Astrocyte of the spinal cord (primary cell): ENCODE data around the gene SLC40A1.
"Not testable (repeated sequence)": the region's sequence is repeated elsewhere in the genome, so short reads cannot be mapped to it uniquely, and the experiment has no call there.

Experiments used
- DNase-seq: peaks from one replicate; pipeline ENCODE4 v3.0.0; 2011; ENCODE audit warnings: low read depth, low spot score
- H3K4me3 ChIP-seq: 2 replicates; pipeline ENCODE4 v1.5.1; 2011; ENCODE audit warnings: low read depth, mild to moderate bottlenecking, low read length, moderate library complexity
- in situ Hi-C: cut with HindIII; loops from 2 replicates; pipeline ENCODE4 v1.10.0; 2017; ENCODE audit warnings: low sequenced_read_pairs
- TF ChIP-seq, protein P1 (sequence below): IDR thresholded peaks from 2 replicates; pipeline ENCODE4 v1.5.1; 2012; ENCODE audit warnings: low read depth, mild to moderate bottlenecking, low read length, inconsistent platforms

The SLC40A1 gene

GRCh38 chr2:189610700-189611099 lies 30.1 kb upstream of the SLC40A1 start:
- no peak for DNase-seq
- TF ChIP-seq, protein P1, sequence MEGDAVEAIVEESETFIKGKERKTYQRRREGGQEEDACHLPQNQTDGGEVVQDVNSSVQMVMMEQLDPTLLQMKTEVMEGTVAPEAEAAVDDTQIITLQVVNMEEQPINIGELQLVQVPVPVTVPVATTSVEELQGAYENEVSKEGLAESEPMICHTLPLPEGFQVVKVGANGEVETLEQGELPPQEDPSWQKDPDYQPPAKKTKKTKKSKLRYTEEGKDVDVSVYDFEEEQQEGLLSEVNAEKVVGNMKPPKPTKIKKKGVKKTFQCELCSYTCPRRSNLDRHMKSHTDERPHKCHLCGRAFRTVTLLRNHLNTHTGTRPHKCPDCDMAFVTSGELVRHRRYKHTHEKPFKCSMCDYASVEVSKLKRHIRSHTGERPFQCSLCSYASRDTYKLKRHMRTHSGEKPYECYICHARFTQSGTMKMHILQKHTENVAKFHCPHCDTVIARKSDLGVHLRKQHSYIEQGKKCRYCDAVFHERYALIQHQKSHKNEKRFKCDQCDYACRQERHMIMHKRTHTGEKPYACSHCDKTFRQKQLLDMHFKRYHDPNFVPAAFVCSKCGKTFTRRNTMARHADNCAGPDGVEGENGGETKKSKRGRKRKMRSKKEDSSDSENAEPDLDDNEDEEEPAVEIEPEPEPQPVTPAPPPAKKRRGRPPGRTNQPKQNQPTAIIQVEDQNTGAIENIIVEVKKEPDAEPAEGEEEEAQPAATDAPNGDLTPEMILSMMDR, result no peak
- in situ Hi-C loops, result no loop called here
- H3K4me3 ChIP-seq, result no peak overlapping the region

DNA sequence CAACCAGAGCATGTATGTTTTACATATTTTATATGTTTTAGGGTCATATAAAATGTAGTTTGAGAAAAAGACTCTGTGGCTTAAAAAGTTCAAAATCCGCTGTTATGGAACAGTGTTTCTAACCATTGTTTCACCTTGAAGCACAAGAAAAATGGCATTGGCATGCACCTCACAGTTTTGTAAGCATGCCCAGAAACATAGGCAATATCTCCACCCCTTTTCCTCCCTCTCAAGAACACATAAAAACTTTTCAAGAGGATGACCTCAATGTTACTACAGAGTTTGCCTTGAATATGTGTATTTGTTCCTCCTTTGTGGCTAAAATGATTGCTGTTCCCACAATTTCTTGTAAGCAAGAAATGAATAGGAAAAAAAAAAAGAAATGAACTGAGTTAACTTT lies 29.3 kb upstream of the SLC40A1 start:
- TF ChIP-seq, protein P1, result no peak
- DNase-seq, result no peak
- in situ Hi-C loops, result no loop called here
- H3K4me3 ChIP-seq, result no peak overlapping the region

- H3K4me3 ChIP-seq, result no peak overlapping the region
- DNase-seq, result no peak
- TF ChIP-seq, protein P1, result no peak
- in situ Hi-C loops, result no loop called here
These were observed 28.8 kb upstream of the SLC40A1 start for GRCh38 chr2:189609423-189609816.

- no peak for DNase-seq
- TF ChIP-seq, protein P1, result no peak
- no peak overlapping the region for H3K4me3 ChIP-seq
- in situ Hi-C loops, result no loop called here
These were observed 28.3 kb upstream of the SLC40A1 start for GRCh38 chr2:189608795-189609422.

GRCh38 chr2:189608170-189608569 lies 27.6 kb upstream of the SLC40A1 start:
- no peak overlapping the region for H3K4me3 ChIP-seq
- DNase-seq, result no peak
- TF ChIP-seq, protein P1, result no peak
- in situ Hi-C loops, result no loop called here

DNA sequence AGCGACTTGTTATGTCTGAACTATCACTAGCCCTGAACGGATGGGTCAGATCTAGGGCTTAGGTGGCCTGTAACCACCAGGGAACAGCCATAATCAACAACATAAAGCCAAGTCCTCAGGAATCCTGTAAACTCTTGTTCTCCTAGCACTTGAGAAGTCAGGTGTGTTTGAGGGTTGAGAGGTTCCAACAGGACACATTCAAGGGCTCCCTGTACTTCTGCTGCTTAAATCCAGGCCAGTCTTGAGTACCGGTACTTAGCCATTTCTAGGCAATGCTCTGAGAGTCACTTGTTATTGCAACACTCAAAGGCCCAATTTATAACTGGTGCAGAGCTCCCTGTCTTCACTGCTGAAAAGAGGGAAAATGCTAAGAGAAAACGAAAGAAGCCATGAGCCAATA lies 21.6 kb upstream of the SLC40A1 start:
- in situ Hi-C loops, result no loop called here
- DNase-seq, result no peak

DNA sequence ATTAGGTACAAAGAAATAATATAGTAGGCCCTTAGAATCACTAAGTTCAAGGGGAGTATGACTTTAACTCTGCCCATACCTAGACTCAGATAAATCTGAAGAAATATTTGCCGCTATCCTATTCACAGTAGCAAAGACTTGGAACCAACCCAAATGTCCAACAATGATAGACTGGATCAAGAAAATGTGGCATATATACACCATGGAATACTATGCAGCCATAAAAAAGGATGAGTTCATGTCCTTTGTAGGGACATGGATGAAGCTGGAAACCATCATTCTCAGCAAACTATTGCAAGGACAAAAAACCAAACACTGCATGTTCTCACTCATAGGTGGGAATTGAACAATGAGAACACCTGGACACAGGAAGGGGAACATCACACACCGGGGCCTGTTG lies 21.1 kb upstream of the SLC40A1 start:
- DNase-seq, H3K4me3 ChIP-seq, in situ Hi-C loops: not testable (repeated sequence)

More for the DNA sequence above, 21.6 kb upstream of the SLC40A1 start:
- TF ChIP-seq, protein P1, result no peak
- no peak overlapping the region for H3K4me3 ChIP-seq
